Measurements from ENCODE around the gene PLA2G4C. TPM values are rescaled to one million over a fixed set of nuclear protein-coding genes. Genes with fewer than 3 reads are reported as not detected.

Gene PLA2G4C
- total and polyA plus RNA-seq, 2 of the 8 experiments (the other 6 are each of a cell fraction or from before 2014, with no cell fraction given), result 14.9 to 20.5 TPM

DNA sequence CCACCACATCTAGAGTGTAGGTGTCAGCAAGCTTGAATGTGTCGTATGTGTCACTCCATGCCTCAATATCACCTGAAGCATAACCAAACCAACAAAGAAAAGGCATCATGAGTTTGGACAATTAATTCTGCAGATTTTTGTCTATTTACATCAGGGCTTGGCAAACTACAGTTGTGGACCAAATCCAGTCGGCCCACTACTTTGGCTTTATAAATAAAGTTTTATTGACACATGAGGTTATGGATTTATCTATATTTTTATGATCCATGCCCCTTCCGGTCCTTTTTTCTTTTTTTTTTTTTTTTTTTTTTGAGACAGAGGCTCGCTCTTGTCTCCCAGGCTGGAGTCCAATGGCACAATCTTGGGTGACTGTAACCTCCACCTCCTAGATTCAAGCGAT is 57.5 kb downstream of the PLA2G4C start:
- H3K56ac ChIP-seq (replicated peaks; ENCODE audit: insufficient read length, low read depth, low read length), result no peak overlapping the region
- H2BK20ac ChIP-seq (ENCODE audit: low read length), result no peak overlapping the region
- no peaks in the 10 kb centered on the region for H3K79me1 ChIP-seq (ENCODE audit: low read depth, low read length)
- no peak overlapping the region for H2BK15ac ChIP-seq (ENCODE audit: low read length)
- FAIRE-seq, result no peak
- no peak overlapping the region for H2AFZ ChIP-seq (ENCODE audit: low read length)
- H3K4me3 ChIP-seq (ENCODE audit: extremely low read depth in 1 of 4, insufficient read depth in 2 of 4, low read depth in 3 of 4, low read length in 4 of 4), result no peak overlapping the region
- DNase-seq (ENCODE audit: low read depth in 1 of 2, low spot score in 2 of 2), result no peak
- no peak overlapping the region for H3K9ac ChIP-seq (replicated peaks in 1 of 4; ENCODE audit: extremely low read depth in 1 of 4, low read depth in 3 of 4, low read length in 3 of 4)
- H3K27ac ChIP-seq (ENCODE audit: low read depth, low read length), result no peak overlapping the region
- no peaks in the 10 kb centered on the region for H3K4me1 ChIP-seq (replicated peaks in 1 of 4; ENCODE audit: control insufficient read depth in 3 of 4, insufficient read depth in 4 of 4, low read length in 3 of 4)
- ChIA-PET POLR2A (ENCODE audit: partially characterized antibody) (no interaction called here), CTCF (ENCODE audit: partially characterized antibody) (interaction anchor here (1.3 to 1.6 kb wide), 2 partner anchors 19 to 51 kb away, joined by 4 to 6 read pairs; no protein-coding TSS in a partner anchor)
- no peaks in the 10 kb centered on the region for H3K79me2 ChIP-seq (ENCODE audit: control insufficient read depth in 1 of 2, insufficient read depth in 2 of 2, low read length in 2 of 2)
- H2BK120ac ChIP-seq (replicated peaks; ENCODE audit: low read depth, low read length), result no peak overlapping the region
- no peak overlapping the region for H2BK5ac ChIP-seq (ENCODE audit: low read depth, low read length)
- H4K8ac ChIP-seq (ENCODE audit: extremely low read depth, insufficient read depth, low read length), result no peak overlapping the region
- no peak overlapping the region for H4K91ac ChIP-seq (replicated peaks; ENCODE audit: insufficient read length, low read length)
- no peak overlapping the region for H4K5ac ChIP-seq (ENCODE audit: insufficient read length, low read depth, low read length)
- H3K36me3 ChIP-seq (ENCODE audit: control insufficient read depth in 2 of 4, insufficient read depth in 4 of 4, low read length in 3 of 4), result no peaks in the 10 kb centered on the region; a peak in 2 of 8 replicates
- TF ChIP-seq YY1 (IDR thresholded peaks at IDR 0.05; ENCODE audit: low read depth, low read length) (no peak), BCL11A (IDR thresholded peaks at IDR 0.05; ENCODE audit: low read depth in 2 of 2, low read length in 2 of 2) (no peak), SP4 (IDR thresholded peaks at IDR 0.05; ENCODE audit: low read length) (no peak), TCF12 (IDR thresholded peaks at IDR 0.05; ENCODE audit: low read depth, low read length) (no peak), EP300 (IDR thresholded peaks at IDR 0.05; ENCODE audit: borderline replicate concordance in 1 of 2, low read depth in 2 of 2, low read length in 2 of 2) (no peak), SIRT6 (IDR thresholded peaks at IDR 0.05; ENCODE audit: low read length) (no peak), HDAC6 (IDR thresholded peaks at IDR 0.05; ENCODE audit: low read depth, low read length) (no peak), TAF1 (IDR thresholded peaks at IDR 0.05; ENCODE audit: low read depth, low read length) (no peak), JUND (IDR thresholded peaks at IDR 0.05; ENCODE audit: low read length) (no peak)
- H3K4me2 ChIP-seq (ENCODE audit: insufficient read depth in 1 of 2, low read depth in 2 of 2, low read length in 2 of 2), result no peak overlapping the region
- H3K4ac ChIP-seq (replicated peaks; ENCODE audit: insufficient read length, low read depth, low read length), result no peak overlapping the region
- H2AK5ac ChIP-seq (ENCODE audit: low read depth, low read length), result no peak overlapping the region
- H2BK12ac ChIP-seq (ENCODE audit: low read depth, low read length), result no peak overlapping the region
- no peak overlapping the region for H3K14ac ChIP-seq (ENCODE audit: insufficient read length)
- WGBS, 2 experiments (ENCODE audit: extremely low coverage in 1 of 2, insufficient coverage in 1 of 2, insufficient read length in 1 of 2, insufficient replicate concordance in 2 of 2, low coverage in 1 of 2, low lambda C conversion rate in 2 of 2, missing lambda C conversion rate in 1 of 2), result 88% methylated on average over 4 of the region's 5 CpGs; no CpG with 5 or more reads in 1 of the 2 experiments
- no peak overlapping the region for H3K23ac ChIP-seq (ENCODE audit: insufficient read length)
- H3K9me3 ChIP-seq (ENCODE audit: insufficient read depth in 2 of 2, low read depth in 1 of 2, low read length in 1 of 2), result no peaks in the 10 kb centered on the region
- H4K20me1 ChIP-seq (replicated peaks in 1 of 2; ENCODE audit: control insufficient read depth in 1 of 2, insufficient read depth in 2 of 2, low read length in 2 of 2), result no peaks in the 10 kb centered on the region
- no peaks in the 10 kb centered on the region for H3K27me3 ChIP-seq (replicated peaks in 1 of 4; ENCODE audit: control insufficient read depth in 3 of 4, extremely low read depth in 1 of 4, insufficient read depth in 3 of 4, low read length in 3 of 4)
- no peaks in the 10 kb centered on the region for H3K23me2 ChIP-seq (ENCODE audit: low read depth, low read length)
- H3K18ac ChIP-seq (ENCODE audit: extremely low read depth, low read length), result no peak overlapping the region
